DND-41 (cell line): ENCODE results near the gene PMEPA1.

Experiments
- EZH2 ChIP-seq: IDR thresholded peaks from 3 replicates; pipeline ENCODE4 v1.6.1; 2012; ENCODE audit warnings: borderline replicate concordance, low read depth, mild to moderate bottlenecking, moderate library complexity, low read length, inconsistent platforms; ENCODE audit not compliant: severe bottlenecking
- TF ChIP-seq, protein P1 (sequence below): IDR thresholded peaks from 2 replicates; pipeline ENCODE4 v1.5.1; 2012; ENCODE audit warnings: borderline replicate concordance, low read length, moderate library complexity, mild to moderate bottlenecking; ENCODE audit not compliant: poor library complexity, severe bottlenecking; ENCODE audit errors: extremely low read depth

- TF ChIP-seq, protein P1, sequence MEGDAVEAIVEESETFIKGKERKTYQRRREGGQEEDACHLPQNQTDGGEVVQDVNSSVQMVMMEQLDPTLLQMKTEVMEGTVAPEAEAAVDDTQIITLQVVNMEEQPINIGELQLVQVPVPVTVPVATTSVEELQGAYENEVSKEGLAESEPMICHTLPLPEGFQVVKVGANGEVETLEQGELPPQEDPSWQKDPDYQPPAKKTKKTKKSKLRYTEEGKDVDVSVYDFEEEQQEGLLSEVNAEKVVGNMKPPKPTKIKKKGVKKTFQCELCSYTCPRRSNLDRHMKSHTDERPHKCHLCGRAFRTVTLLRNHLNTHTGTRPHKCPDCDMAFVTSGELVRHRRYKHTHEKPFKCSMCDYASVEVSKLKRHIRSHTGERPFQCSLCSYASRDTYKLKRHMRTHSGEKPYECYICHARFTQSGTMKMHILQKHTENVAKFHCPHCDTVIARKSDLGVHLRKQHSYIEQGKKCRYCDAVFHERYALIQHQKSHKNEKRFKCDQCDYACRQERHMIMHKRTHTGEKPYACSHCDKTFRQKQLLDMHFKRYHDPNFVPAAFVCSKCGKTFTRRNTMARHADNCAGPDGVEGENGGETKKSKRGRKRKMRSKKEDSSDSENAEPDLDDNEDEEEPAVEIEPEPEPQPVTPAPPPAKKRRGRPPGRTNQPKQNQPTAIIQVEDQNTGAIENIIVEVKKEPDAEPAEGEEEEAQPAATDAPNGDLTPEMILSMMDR, result no peak
- no peak for TF ChIP-seq EZH2
These were observed 83.8 kb downstream of the PMEPA1 start for GRCh38 chr20:57625978-57626377.
